ENCODE results near the gene FRK.
"Not testable (repeated sequence)": the region's sequence is repeated elsewhere in the genome, so short reads cannot be mapped to it uniquely, and the experiment has no call there.

GRCh38 chr6:115944829-115945228 is 115.9 kb downstream of the FRK start:
- TF ChIP-seq CTCF (conservative IDR thresholded peaks at IDR 0.05 in 1 of 2, IDR thresholded peaks at IDR 0.05 in 1 of 2; ENCODE audit: extremely low read depth in 1 of 2, insufficient read depth in 1 of 2, low read depth in 1 of 2, low read length in 2 of 2); EZH2 (IDR thresholded peaks at IDR 0.05; ENCODE audit: borderline replicate concordance, low read length): not testable (repeated sequence)
